ENCODE data around the gene ZNF311.

DNA sequence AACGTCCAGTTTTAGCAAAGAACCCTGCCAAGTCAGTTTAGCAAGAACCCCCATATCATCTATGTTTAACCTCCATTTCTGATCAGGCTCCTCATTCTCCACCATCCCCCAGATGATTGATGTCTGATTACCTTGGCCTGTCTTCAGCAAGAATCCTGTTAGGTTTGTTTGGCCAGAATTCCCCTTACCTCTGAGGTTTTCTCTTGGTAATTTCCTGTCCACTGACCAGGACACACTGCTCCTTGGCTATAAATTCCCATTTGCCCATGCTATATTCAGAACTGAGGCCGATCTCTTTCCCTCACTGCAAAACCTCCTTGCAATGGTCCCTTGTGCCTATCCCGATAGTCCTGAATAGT, 27.0 kb downstream of the ZNF311 start:
- TF ChIP-seq, protein P1, sequence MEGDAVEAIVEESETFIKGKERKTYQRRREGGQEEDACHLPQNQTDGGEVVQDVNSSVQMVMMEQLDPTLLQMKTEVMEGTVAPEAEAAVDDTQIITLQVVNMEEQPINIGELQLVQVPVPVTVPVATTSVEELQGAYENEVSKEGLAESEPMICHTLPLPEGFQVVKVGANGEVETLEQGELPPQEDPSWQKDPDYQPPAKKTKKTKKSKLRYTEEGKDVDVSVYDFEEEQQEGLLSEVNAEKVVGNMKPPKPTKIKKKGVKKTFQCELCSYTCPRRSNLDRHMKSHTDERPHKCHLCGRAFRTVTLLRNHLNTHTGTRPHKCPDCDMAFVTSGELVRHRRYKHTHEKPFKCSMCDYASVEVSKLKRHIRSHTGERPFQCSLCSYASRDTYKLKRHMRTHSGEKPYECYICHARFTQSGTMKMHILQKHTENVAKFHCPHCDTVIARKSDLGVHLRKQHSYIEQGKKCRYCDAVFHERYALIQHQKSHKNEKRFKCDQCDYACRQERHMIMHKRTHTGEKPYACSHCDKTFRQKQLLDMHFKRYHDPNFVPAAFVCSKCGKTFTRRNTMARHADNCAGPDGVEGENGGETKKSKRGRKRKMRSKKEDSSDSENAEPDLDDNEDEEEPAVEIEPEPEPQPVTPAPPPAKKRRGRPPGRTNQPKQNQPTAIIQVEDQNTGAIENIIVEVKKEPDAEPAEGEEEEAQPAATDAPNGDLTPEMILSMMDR (IDR thresholded peaks at IDR 0.05): no peak
- TF ChIP-seq EP300 (IDR thresholded peaks at IDR 0.05): no peak

Measured in sigmoid colon (tissue), 4 donors.